Measurements from ENCODE around the gene SELENOP. TPM values are rescaled to one million over a fixed set of nuclear protein-coding genes. Genes with fewer than 3 reads are reported as not detected.
A peak's percentile ranks its signal among the peaks of the same experiment; 100 is the strongest.

Gene SELENOP
- total and polyA plus RNA-seq, 9 donors: 339 to 764 (median 590) TPM

DNA sequence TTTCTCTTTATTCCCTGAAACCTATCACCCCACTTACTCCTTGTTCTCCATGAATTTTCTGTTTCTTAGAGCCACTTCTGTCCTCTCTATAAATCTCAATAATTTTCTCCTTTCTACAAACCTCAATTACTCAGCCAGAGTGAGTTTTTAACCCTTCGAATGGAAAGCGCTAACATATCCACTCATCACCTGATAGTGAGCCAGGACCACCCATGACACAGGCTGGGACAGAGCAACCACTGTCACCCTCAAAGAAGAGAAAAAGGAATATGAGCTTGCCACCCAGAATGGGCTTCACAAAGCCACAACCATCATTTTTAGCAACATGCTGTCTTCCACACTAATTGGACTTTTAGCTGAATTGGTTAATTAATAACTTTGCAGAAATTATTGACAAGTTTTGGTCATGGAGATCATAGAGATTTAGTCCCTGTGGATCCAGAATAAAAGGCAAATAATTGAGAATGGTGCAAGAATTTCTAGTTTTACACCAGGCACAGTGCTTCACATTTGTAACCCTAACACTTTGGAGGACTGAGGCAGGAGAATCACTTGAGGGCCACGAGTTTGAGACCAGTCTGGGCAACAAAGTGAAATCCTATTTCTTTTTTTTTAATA lies 32.1 kb upstream of the SELENOP start:
- intact Hi-C loops (cut with DNase I): no loop called here
- H3K27ac ChIP-seq: no peak overlapping the region
- WGBS, 3 donors: 87 to 93% (median 90%) methylated on average over 3 of the region's 3 CpGs

DNA sequence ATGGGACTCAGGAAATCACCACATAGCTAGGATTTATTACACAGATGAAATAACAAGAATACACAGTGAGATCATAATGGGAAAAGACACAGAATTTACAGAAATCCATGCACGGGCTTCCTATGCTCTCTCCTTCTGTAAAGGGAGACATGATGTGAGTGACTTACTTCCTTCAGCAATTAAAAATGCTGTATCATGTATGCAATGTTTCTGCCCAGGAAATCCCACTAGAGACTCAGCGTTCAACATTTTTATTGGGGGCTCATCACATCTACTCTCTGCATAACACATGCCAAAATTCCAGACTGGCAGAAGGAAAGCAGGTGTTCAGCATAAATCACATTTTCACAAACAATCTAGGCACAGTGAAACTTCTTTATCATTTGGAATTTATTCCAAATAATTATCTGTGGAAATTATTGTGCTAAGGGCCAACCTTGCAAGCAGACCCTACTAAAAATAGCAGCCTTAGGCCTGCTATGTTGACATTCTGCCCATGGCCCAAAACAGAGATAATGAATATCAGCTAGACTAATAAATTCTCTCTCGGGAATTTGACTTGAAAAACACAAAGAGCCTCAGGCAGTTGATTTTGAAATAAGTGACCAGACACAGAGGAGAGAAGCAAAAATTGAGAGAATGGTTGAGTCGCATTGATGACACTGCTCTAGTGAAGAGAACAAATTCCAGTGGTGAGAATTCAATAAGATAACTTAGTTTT lies 31.4 kb upstream of the SELENOP start:
- no peaks in the 10 kb centered on the region for H3K36me3 ChIP-seq
- no peak for DNase-seq
- TF ChIP-seq POLR2A (IDR thresholded peaks at IDR 0.05) (no peak), EP300 (IDR thresholded peaks at IDR 0.05) (no peak)
- TF ChIP-seq, protein P1, sequence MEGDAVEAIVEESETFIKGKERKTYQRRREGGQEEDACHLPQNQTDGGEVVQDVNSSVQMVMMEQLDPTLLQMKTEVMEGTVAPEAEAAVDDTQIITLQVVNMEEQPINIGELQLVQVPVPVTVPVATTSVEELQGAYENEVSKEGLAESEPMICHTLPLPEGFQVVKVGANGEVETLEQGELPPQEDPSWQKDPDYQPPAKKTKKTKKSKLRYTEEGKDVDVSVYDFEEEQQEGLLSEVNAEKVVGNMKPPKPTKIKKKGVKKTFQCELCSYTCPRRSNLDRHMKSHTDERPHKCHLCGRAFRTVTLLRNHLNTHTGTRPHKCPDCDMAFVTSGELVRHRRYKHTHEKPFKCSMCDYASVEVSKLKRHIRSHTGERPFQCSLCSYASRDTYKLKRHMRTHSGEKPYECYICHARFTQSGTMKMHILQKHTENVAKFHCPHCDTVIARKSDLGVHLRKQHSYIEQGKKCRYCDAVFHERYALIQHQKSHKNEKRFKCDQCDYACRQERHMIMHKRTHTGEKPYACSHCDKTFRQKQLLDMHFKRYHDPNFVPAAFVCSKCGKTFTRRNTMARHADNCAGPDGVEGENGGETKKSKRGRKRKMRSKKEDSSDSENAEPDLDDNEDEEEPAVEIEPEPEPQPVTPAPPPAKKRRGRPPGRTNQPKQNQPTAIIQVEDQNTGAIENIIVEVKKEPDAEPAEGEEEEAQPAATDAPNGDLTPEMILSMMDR (IDR thresholded peaks at IDR 0.05): no peak
- H3K4me3 ChIP-seq: no peak overlapping the region
- no peaks in the 10 kb centered on the region for H3K9me3 ChIP-seq
- H3K27ac ChIP-seq: no peak overlapping the region
- peaks cover 5% of the 10 kb centered on the region for H3K4me1 ChIP-seq (ENCODE audit: insufficient read depth)
- intact Hi-C loops (cut with DNase I): no loop called here
- WGBS, 3 donors: 24 to 33% (median 26%) methylated on average over 4 of the region's 4 CpGs
- no peaks in the 10 kb centered on the region for H3K27me3 ChIP-seq

More for the DNA sequence above, 32.1 kb upstream of the SELENOP start:
- no peak overlapping the region for H3K4me3 ChIP-seq
- TF ChIP-seq POLR2A (IDR thresholded peaks at IDR 0.05): no peak
- TF ChIP-seq, protein P1 (IDR thresholded peaks at IDR 0.05): no peak
- H3K4me1 ChIP-seq (ENCODE audit: insufficient read depth): peaks cover 5% of the 10 kb centered on the region
- no peaks in the 10 kb centered on the region for H3K36me3 ChIP-seq
- no peaks in the 10 kb centered on the region for H3K27me3 ChIP-seq
- DNase-seq: no peak
- H3K9me3 ChIP-seq: no peaks in the 10 kb centered on the region

DNA sequence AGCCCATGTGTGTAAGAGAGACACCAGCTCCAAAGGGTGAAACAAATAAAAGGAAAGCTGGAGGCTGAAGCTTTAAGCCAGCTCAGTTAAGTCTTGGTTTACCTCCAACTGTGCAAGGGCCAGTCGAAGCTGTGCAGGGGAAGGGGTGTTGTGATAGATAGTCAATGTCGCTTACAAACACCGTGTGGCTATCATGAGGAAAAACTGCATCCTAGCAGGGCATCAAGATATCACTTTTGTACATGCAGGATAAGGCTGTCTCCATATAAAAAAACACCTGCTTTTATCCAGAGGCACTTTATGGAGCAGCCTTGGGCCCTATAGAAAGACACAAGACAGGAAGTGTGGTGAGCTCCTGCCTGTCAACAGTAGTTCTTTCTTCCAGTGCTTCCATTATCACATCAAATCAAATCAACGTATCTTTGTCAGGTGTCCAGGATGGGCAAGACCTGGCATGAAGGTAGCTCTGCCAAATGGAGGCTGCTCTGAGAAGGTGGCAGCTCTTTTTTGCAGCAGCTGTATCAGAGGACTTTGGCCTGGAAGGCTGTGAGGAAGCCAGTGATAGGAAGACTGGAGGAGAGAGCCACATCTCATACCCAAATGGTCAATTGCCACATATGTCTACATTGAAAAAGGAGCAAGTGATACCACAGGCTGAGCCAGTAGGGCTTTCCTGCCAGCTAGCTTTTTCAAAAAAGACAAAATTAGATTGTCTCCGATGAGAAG lies 29.3 kb upstream of the SELENOP start:
- WGBS, 3 donors: 65 to 75% (median 70%) methylated on average over 5 of the region's 5 CpGs
- TF ChIP-seq, protein P1 (IDR thresholded peaks at IDR 0.05): no peak
- TF ChIP-seq POLR2A (IDR thresholded peaks at IDR 0.05) (no peak), EP300 (IDR thresholded peaks at IDR 0.05) (no peak)

DNA sequence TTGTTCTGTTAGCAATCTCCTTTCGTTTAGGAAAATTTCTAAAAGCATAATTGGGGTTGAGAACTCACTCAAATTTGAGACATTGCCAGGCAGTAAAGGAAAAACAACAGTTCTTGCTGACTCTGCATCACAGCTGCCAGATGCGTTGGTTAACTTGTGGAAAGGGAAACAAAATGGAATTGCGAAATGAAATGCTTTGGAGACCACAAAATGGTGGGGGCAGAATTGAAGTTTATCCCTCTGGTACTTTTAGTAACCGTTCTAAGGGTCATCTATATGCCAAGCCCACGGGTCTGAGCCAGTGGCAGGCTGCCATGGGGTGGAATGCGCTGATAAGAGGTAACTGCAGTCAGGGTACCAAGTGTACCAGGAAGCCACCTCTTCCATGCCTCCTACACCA lies 28.6 kb upstream of the SELENOP start:
- DNase-seq: peak; percentile 66 to 82 (median 79)
- no peak overlapping the region for H3K4me3 ChIP-seq

More for the DNA sequence above, 29.3 kb upstream of the SELENOP start:
- no peaks in the 10 kb centered on the region for H3K27me3 ChIP-seq
- H3K4me1 ChIP-seq (ENCODE audit: insufficient read depth): peaks cover 5% of the 10 kb centered on the region
- peak overlapping the region in 1 of 2 donors; percentile 62 for H3K27ac ChIP-seq
- H3K4me3 ChIP-seq: no peak overlapping the region
- no peak for DNase-seq
- intact Hi-C loops (cut with DNase I): no loop called here
- no peaks in the 10 kb centered on the region for H3K9me3 ChIP-seq
- H3K36me3 ChIP-seq: no peaks in the 10 kb centered on the region

More for the DNA sequence above, 28.6 kb upstream of the SELENOP start:
- Histone ChIP-seq H3K36me3 (no peaks in the 10 kb centered on the region), H3K27ac (peak overlapping the region in 1 of 2 donors; percentile 62), H3K9me3 (no peaks in the 10 kb centered on the region), H3K4me1 (ENCODE audit: insufficient read depth) (peaks cover 5% of the 10 kb centered on the region), H3K27me3 (no peaks in the 10 kb centered on the region)
- intact Hi-C loops (cut with DNase I): no loop called here
- WGBS, 3 donors: 10 to 12% (median 10%) methylated on average over 6 of the region's 6 CpGs
- TF ChIP-seq EP300 (IDR thresholded peaks at IDR 0.05) (no peak), POLR2A (IDR thresholded peaks at IDR 0.05) (no peak)
- TF ChIP-seq, protein P1 (IDR thresholded peaks at IDR 0.05): no peak

All from ovary (tissue), 9 donors.